Esophagus squamous epithelium (tissue), 4 donors: ENCODE results near the gene FOXB1.

Source experiments
- POLR2A ChIP-seq, 4 donors: fragments of 450-650 bp; IDR thresholded peaks; one replicate each; pipeline ENCODE4 v1.6.1; 2017; ENCODE audit warnings: antibody characterized with exemption in 4 of 4, mild to moderate bottlenecking in 4 of 4, moderate library complexity in 3 of 4
- TF ChIP-seq, protein P1 (sequence below), 6 experiments: fragments of 450-650 bp in 4 of 6; fragments of 200-600 bp in 2 of 6; sonication (generic) in 2 of 6; IDR thresholded peaks; one replicate each; pipeline ENCODE4 v1.5.1; 2016 to 2019; ENCODE audit warnings: antibody characterized with exemption in 6 of 6, mild to moderate bottlenecking in 4 of 6, moderate library complexity in 4 of 6

DNA sequence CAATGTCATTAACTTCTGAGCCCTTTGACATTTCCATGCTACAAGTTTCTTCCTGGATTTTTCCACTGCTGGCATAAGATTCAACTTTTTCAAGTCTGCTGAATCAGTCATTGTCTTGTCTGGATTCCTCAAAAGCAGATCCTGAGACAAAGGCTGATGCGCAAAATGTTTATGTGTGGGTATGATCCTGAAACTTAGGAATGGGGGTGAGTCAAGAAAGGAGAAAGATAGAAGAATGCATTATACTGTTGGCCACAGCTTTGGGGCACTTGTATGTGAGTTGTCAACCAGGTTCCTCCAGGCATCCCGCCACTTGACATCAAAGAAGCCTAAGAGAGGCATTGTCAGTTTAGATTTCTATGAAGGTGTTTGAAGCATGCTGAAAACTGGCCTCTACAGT lies 50.4 kb downstream of the FOXB1 start:
- TF ChIP-seq, protein P1, sequence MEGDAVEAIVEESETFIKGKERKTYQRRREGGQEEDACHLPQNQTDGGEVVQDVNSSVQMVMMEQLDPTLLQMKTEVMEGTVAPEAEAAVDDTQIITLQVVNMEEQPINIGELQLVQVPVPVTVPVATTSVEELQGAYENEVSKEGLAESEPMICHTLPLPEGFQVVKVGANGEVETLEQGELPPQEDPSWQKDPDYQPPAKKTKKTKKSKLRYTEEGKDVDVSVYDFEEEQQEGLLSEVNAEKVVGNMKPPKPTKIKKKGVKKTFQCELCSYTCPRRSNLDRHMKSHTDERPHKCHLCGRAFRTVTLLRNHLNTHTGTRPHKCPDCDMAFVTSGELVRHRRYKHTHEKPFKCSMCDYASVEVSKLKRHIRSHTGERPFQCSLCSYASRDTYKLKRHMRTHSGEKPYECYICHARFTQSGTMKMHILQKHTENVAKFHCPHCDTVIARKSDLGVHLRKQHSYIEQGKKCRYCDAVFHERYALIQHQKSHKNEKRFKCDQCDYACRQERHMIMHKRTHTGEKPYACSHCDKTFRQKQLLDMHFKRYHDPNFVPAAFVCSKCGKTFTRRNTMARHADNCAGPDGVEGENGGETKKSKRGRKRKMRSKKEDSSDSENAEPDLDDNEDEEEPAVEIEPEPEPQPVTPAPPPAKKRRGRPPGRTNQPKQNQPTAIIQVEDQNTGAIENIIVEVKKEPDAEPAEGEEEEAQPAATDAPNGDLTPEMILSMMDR (IDR thresholded peaks at IDR 0.05) = no peak
- no peak for TF ChIP-seq POLR2A (IDR thresholded peaks at IDR 0.05)
